SU-DHL-6 (cell line): Measurements from ENCODE around the gene MAP2K5.

ENCODE experiments used
- H2AFZ ChIP-seq: fragments of 200-600 bp; sonication (generic); 2 replicates; pipeline ENCODE4 v1.6.1; 2014; ENCODE audit warnings: low read depth, mild to moderate bottlenecking, moderate library complexity, mixed read lengths, antibody characterized with exemption, low read length; ENCODE audit not compliant: severe bottlenecking
- H3F3A ChIP-seq: fragments of 200-600 bp; shearing (Covaris generic); 2 replicates; pipeline ENCODE4 v1.6.0; 2016; ENCODE audit warnings: antibody characterized with exemption, mild to moderate bottlenecking; ENCODE audit not compliant: insufficient read depth
- H3K27ac ChIP-seq: fragments of 200-600 bp; sonication (generic); 2 replicates; pipeline ENCODE4 v1.5.1; 2016; ENCODE audit warnings: low read depth, mild to moderate bottlenecking, low read length, moderate library complexity, mixed read lengths
- H3K27me3 ChIP-seq: fragments of 200-600 bp; sonication (generic), shearing (Covaris generic); 2 replicates; pipeline ENCODE4 v1.6.0; 2014; ENCODE audit warnings: mild to moderate bottlenecking, low read length
- H3K36me3 ChIP-seq: fragments of 200-600 bp; sonication (generic); 2 replicates; pipeline ENCODE4 v1.6.1; 2014; ENCODE audit warnings: mild to moderate bottlenecking, low read length, mixed read lengths
- H3K4me2 ChIP-seq: fragments of 300-600, 200-600 bp; shearing (Covaris generic), sonication (generic); 2 replicates; pipeline ENCODE4 v1.6.0; 2014; ENCODE audit warnings: low read length, low read depth, mild to moderate bottlenecking; ENCODE audit not compliant: poor library complexity, severe bottlenecking
- H3K4me3 ChIP-seq: fragments of 200-600 bp; sonication (generic); 2 replicates; pipeline ENCODE4 v1.5.1; 2014; ENCODE audit warnings: antibody characterized with exemption, low read length, mild to moderate bottlenecking, mixed read lengths; ENCODE audit not compliant: insufficient read depth, poor library complexity, severe bottlenecking
- H3K79me2 ChIP-seq: fragments of 200-600 bp; sonication (generic); 2 replicates; pipeline ENCODE4 v1.6.1; 2014; ENCODE audit warnings: mild to moderate bottlenecking, low read length, moderate library complexity; ENCODE audit not compliant: insufficient read depth
- H3K9ac ChIP-seq: fragments of 200-600 bp; sonication (generic); 2 replicates; pipeline ENCODE4 v1.7.0; 2014; ENCODE audit warnings: mild to moderate bottlenecking, low read length
- H3K9me2 ChIP-seq: fragments of 200-600 bp; sonication (generic); replicated peaks from 2 replicates; pipeline ENCODE4 v1.6.1; 2014; ENCODE audit warnings: low read length; ENCODE audit not compliant: insufficient read depth
- H3K9me3 ChIP-seq: fragments of 200-600 bp; sonication (generic); 2 replicates; pipeline ENCODE4 v1.6.1; 2014; ENCODE audit warnings: low read length, mixed read lengths; ENCODE audit not compliant: insufficient read depth
- H4K20me1 ChIP-seq: fragments of 200-600 bp; sonication (generic); 2 replicates; pipeline ENCODE4 v1.6.1; 2014; ENCODE audit warnings: low read depth, mild to moderate bottlenecking, antibody characterized with exemption, low read length, moderate library complexity, mixed read lengths
- CTCF ChIP-seq: fragments of 200-600 bp; sonication (generic); IDR thresholded peaks from one replicate; pipeline ENCODE4 v1.5.1; 2017; ENCODE audit warnings: antibody characterized with exemption, mild to moderate bottlenecking, low read length, moderate library complexity; ENCODE audit not compliant: insufficient read depth, poor library complexity, severe bottlenecking
- EZH2phosphoT487 ChIP-seq: fragments of 200-600 bp; sonication (generic), shearing (Covaris generic); conservative IDR thresholded peaks from 2 replicates; pipeline ENCODE4 v1.6.1; 2018; ENCODE audit warnings: mild to moderate bottlenecking, antibody characterized with exemption, low read length, moderate library complexity, mixed read lengths

The MAP2K5 gene

GRCh38 chr15:67820992-67821783, 278.7 kb downstream of the MAP2K5 start:
- Histone ChIP-seq H4K20me1 (no peaks in the 10 kb centered on the region), H3K9ac (no peak overlapping the region), H3K36me3 (no peaks in the 10 kb centered on the region), H3K27ac (no peak overlapping the region), H3F3A (no peaks in the 10 kb centered on the region), H3K9me2 (no peaks in the 10 kb centered on the region), H3K79me2 (no peaks in the 10 kb centered on the region), H3K4me3 (no peak overlapping the region), H2AFZ (no peak overlapping the region), H3K9me3 (no peaks in the 10 kb centered on the region), H3K4me2 (no peak overlapping the region), H3K27me3 (no peaks in the 10 kb centered on the region)
- TF ChIP-seq CTCF = no peak
- no peak for TF ChIP-seq EZH2phosphoT487

GRCh38 chr15:67821784-67822440, 279.4 kb downstream of the MAP2K5 start:
- Histone ChIP-seq H3K4me3 (no peak overlapping the region), H3K79me2 (no peaks in the 10 kb centered on the region), H3F3A (no peaks in the 10 kb centered on the region), H2AFZ (no peak overlapping the region), H3K9me3 (no peaks in the 10 kb centered on the region), H3K27me3 (no peaks in the 10 kb centered on the region), H3K9ac (no peak overlapping the region), H4K20me1 (no peaks in the 10 kb centered on the region), H3K36me3 (no peaks in the 10 kb centered on the region), H3K27ac (no peak overlapping the region), H3K4me2 (no peak overlapping the region), H3K9me2 (no peaks in the 10 kb centered on the region)
- TF ChIP-seq EZH2phosphoT487 (no peak), CTCF (no peak)

- H3K4me2 ChIP-seq = peak overlapping the region; percentile 54
- no peak overlapping the region for H3K27ac ChIP-seq
- no peaks in the 10 kb centered on the region for H3K9me2 ChIP-seq
- H2AFZ ChIP-seq = no peak overlapping the region
- TF ChIP-seq CTCF = no peak
- no peak for TF ChIP-seq EZH2phosphoT487
- peak overlapping the region; percentile 47 for H3K4me3 ChIP-seq
- no peaks in the 10 kb centered on the region for H3K79me2 ChIP-seq
- no peak overlapping the region for H3K9ac ChIP-seq
- no peaks in the 10 kb centered on the region for H4K20me1 ChIP-seq
- no peaks in the 10 kb centered on the region for H3K27me3 ChIP-seq
- no peaks in the 10 kb centered on the region for H3K9me3 ChIP-seq
- no peaks in the 10 kb centered on the region for H3F3A ChIP-seq
- no peaks in the 10 kb centered on the region for H3K36me3 ChIP-seq
Measured at GRCh38 chr15:67822537-67823313, 280.2 kb downstream of the MAP2K5 start.
